Measurements from ENCODE around the gene LINC01488.

GRCh38 chr11:69535908-69536307, 54.4 kb downstream of the LINC01488 start:
- TF ChIP-seq POLR2AphosphoS5 (IDR thresholded peaks at IDR 0.05; ENCODE audit: low read depth, low read length) (no peak), POLR2A (IDR thresholded peaks at IDR 0.05; ENCODE audit: low read depth, low read length) (no peak)

Measured in GM12891 (cell line).